Measurements from ENCODE around the gene ENPP5. TPM values are rescaled to one million over a fixed set of nuclear protein-coding genes. Genes with fewer than 3 reads are reported as not detected.

ENPP5 gene
- total and polyA plus RNA-seq, 7 experiments from 2014 or later, result 0.50 to 1.7 (median 0.92) TPM; not detected in 2

DNA sequence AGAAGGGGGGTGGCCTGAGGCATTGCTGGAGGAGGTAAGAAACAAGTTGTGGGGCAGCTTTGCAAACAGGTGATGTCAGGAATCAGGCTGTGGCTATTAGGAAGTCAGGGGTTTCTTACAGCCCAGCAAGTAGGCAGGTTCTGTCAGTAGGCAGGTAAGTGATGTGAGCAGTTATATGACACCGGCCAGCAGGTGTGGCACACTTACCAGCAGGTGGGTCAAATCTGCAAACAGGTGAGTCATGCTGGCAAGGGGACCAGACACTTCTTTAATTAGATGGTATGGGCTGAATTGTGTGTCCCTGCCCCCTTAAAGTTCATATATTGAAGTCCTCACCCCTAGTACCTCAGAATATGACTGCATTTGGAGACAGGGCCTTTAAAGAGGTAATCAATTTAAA is 57.4 kb downstream of the ENPP5 start:
- H3K4me1 ChIP-seq (ENCODE audit: control insufficient read depth in 2 of 2, insufficient read depth in 2 of 2, low read length in 2 of 2), result no peaks in the 10 kb centered on the region
- H3K27me3 Mint-ChIP-seq, result no peaks in the 10 kb centered on the region
- ATAC-seq, result no peak
- no peak overlapping the region for H3K27ac ChIP-seq (ENCODE audit: low read depth, low read length)
- peaks cover 0 to 36% (median 9%) of the 10 kb centered on the region in 11 donors for H3K9me3 Mint-ChIP-seq
- no peaks in the 10 kb centered on the region for H3K27me3 ChIP-seq (ENCODE audit: control insufficient read depth in 2 of 2, insufficient read depth in 2 of 2, low read length in 2 of 2)
- intact Hi-C loops (cut with micrococcal nuclease), result no loop called here
- POLR2A ChIA-PET, result no interaction called here
- peaks cover 0 to 2% (median 0%) of the 10 kb centered on the region in 3 experiments for H3K36me3 ChIP-seq (ENCODE audit: control insufficient read depth in 2 of 3, insufficient read depth in 3 of 3, low read length in 3 of 3)
- no peaks in the 10 kb centered on the region for H3K9me3 ChIP-seq (ENCODE audit: control insufficient read depth in 2 of 3, low read length in 3 of 3)
- H3K36me3 Mint-ChIP-seq, result peaks cover 2 to 62% (median 40%) of the 10 kb centered on the region in 5 donors
- peaks cover 0 to 9% (median 0%) of the 10 kb centered on the region in 7 donors for H3K4me1 Mint-ChIP-seq
- no peak for DNase-seq
- H3K27ac Mint-ChIP-seq, result no peak overlapping the region
- no peak overlapping the region for H3K4me3 Mint-ChIP-seq
- H3K4me3 ChIP-seq (ENCODE audit: low read length), result no peak overlapping the region
- CTCF ChIA-PET, result no interaction called here

Other genes with a start within 250 kb of the ENPP5 start
- 1 to 10 TPM; 1.1 to 4.1 (median 3.2) TPM for gene CLIC5, start 155.1 kb downstream of the ENPP5 start, total RNA-seq
- gene CLIC5, start 155.1 kb downstream of the ENPP5 start, polyA plus RNA-seq, result under 1 TPM; 0.41 to 0.45 TPM
- 1 to 10 TPM; 3.8 to 9.8 (median 8.2) TPM for gene ENPP4, start 41.0 kb downstream of the ENPP5 start, total RNA-seq
- gene ENPP4, start 41.0 kb downstream of the ENPP5 start, polyA plus RNA-seq, result 1 to 10 TPM; 3.6 to 4.3 TPM

Data from naive thymus-derived CD4-positive, alpha-beta T cell (primary cell).